GM19043 (cell line): ENCODE results near the gene XKR7.
"Not testable (repeated sequence)": the region's sequence is repeated elsewhere in the genome, so short reads cannot be mapped to it uniquely, and the experiment has no call there.

Experiments used
- ATAC-seq: cut with Tn5 transposase; IDR thresholded peaks from one replicate; pipeline ENCODE4 v1.9.1; 2021; ENCODE audit warnings: low read depth; ENCODE audit not compliant: unreplicated experiment

XKR7 gene

GRCh38 chr20:32010666-32011065 is 42.7 kb downstream of the XKR7 start:
- ATAC-seq: no peak

DNA sequence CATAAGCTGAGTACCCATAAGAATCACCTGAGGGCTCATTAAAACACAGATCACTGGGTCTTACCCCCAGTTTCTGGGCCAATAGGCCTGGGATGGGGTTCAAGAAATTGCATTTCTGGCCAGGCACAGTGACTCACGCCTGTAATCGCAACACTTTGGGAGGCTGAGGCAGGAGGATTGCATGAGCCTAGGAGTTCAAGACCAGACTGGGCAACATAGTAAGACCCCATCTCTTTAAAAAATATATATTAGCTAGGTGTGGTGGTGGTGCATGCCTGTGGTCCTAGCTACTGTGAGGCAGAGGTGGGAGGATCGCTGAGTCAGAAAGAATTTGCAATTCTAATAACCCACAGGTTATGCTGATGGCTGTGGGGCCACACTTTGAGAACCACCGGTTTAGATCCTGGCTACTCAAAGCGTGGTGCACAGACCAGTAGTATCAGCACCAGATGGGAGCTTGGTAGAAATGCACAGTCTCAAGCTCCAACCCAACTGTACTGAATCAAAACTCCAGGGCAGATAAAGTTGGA is 44.3 kb downstream of the XKR7 start:
- ATAC-seq: no peak

- ATAC-seq: no peak
Measured at GRCh38 chr20:32013326-32013725, 45.4 kb downstream of the XKR7 start.

GRCh38 chr20:32017711-32018251 is 49.8 kb downstream of the XKR7 start:
- no peak for ATAC-seq

GRCh38 chr20:32018269-32019155 is 50.6 kb downstream of the XKR7 start:
- no peak for ATAC-seq

DNA sequence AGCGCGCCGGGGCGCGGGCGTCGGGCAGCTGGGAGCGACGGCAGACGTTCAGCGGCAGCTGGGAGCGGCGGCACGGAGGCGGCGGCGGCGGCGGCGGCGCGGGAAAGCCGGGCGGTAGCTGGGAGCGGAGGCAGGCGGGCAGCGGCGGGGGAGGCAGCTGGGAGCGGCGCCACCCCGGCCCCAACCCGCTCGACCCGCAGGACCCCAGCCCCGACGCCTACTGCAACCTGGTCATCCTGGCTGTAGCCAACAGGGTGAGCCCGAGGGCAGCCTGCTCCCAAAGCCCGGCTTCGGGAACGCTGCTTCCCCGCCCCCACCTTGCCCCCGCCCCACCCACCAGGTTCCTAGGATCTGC is 51.2 kb downstream of the XKR7 start:
- no peak for ATAC-seq

- no peak for ATAC-seq
Measured at GRCh38 chr20:32019563-32020463, 51.9 kb downstream of the XKR7 start.

- no peak for ATAC-seq
Measured at GRCh38 chr20:32021091-32021490, 53.1 kb downstream of the XKR7 start.

- ATAC-seq: no peak
Measured at GRCh38 chr20:32024683-32025295, 56.8 kb downstream of the XKR7 start.

DNA sequence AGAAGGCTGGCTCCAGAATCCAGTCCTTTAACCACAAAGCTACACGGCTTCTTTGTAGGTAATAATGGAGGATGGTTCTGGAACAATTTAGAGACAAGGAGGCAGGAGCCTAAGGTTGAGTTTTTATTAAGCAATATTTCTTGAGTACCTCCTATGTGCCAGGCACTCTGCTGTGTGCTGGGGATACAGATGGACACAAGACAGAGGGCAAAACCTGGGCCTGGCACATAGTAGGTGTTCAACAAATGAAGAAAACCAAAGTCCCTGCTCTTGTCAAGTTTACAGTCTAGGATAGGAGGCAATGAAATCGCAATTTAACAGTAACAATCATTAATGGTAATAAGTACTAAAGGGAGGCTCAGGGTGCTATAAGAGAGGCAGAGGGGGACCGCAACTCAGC is 59.7 kb downstream of the XKR7 start:
- ATAC-seq: no peak

DNA sequence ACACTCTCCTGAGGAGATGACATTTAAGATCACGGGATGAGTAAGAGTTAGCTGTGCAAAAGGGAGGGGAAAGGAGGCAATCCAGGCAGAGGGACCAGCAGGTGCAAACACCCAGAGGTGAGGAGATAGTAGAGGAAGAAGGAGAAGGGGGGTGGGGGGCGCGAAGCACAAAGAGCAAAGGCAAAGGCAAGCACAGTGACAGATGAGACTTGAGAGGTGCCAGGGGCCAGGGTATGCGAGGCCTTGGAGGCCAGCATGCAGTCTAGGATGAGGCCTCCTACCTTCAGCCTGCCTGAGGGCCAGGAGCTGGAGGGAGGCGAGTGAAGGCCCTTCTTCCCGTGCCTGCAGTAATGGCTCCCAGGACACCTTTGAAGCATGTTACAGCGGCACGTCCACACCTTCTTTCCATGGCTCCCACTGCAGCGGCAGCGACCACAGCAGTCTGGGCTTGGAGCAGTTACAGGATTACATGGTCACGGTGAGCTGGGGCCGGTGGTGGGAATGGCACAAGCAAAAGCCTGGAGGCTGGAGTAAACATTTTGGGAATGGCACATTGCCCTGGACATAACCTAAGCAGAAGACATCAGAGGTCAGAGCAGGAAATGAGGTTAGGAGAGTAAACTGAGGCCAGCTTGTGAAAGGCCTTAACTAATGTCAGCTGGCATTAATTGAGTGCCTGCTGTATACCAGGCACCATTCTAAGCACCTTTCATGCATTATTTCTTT is 60.9 kb downstream of the XKR7 start:
- ATAC-seq: no peak

DNA sequence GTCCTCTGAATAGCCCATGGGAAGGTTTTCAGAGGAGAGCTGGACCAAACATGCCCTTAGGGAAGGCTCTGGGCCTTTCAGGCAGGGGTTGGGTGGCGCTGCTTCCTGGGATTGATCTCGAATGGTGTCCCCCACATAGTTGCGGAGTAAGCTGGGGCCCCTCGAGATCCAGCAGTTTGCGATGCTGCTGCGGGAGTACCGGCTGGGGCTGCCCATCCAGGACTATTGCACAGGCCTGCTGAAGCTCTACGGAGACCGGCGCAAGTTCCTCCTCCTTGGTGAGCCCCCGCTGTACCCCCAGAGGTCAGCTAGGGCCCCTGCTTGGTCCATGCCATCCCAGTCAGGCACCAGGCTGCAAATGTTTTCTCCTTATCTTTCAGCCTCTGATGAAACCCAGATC is 61.6 kb downstream of the XKR7 start:
- no peak for ATAC-seq

GRCh38 chr20:32031007-32031958 is 63.3 kb downstream of the XKR7 start:
- ATAC-seq: no peak

GRCh38 chr20:32033316-32033715 is 65.4 kb downstream of the XKR7 start:
- no peak for ATAC-seq

GRCh38 chr20:32033721-32034120 is 65.8 kb downstream of the XKR7 start:
- not testable (repeated sequence) for ATAC-seq

- no peak for ATAC-seq
Measured at GRCh38 chr20:32034581-32035425, 66.9 kb downstream of the XKR7 start.

DNA sequence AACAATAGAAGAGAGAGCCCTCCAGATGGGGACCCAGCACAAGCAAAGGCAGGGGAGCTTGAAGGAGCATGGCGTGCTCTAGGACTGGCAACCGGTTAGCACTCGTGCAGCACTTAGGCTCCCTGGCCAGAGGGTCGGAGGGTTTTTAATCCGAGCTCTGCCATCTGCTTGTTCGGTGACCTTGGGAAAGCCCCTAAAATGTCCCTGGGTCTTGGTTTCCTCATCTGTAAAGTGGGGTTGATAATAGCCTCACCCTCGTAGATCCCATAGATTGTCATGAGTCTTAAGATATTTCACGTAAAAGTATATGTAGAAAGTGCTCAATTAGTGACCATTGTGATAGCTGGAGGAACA is 67.5 kb downstream of the XKR7 start:
- ATAC-seq: no peak

GRCh38 chr20:32036252-32036651 is 68.3 kb downstream of the XKR7 start:
- no peak for ATAC-seq
